Liver (tissue), 9 donors: ENCODE data around the gene KCNIP4. TPM values are rescaled to one million over a fixed set of nuclear protein-coding genes. Genes with fewer than 3 reads are reported as not detected.

ENCODE experiments used
- DNase-seq: peaks from one replicate; pipeline ENCODE4 v3.0.0-alpha.2; 2017; ENCODE audit warnings: low spot score
- H3K27ac ChIP-seq, 2 donors: one replicate each; pipeline ENCODE4 v1.7.0; 2013; ENCODE audit warnings: inconsistent platforms in 2 of 2, low read length in 2 of 2, control low read depth in 1 of 2, low read depth in 1 of 2, mild to moderate bottlenecking in 1 of 2
- H3K27me3 ChIP-seq, 4 donors: one replicate each; pipeline versions ENCODE4 v1.6.1 to v1.7.0; 2013; ENCODE audit warnings: low read length in 3 of 4, inconsistent platforms in 1 of 4, mild to moderate bottlenecking in 1 of 4, moderate library complexity in 1 of 4; ENCODE audit not compliant: control insufficient read depth in 4 of 4, insufficient read depth in 4 of 4
- H3K36me3 ChIP-seq, 4 donors: one replicate each; pipeline versions ENCODE4 v1.6.1 to v1.7.0; 2013; ENCODE audit warnings: low read length in 3 of 4, mild to moderate bottlenecking in 3 of 4, low read depth in 1 of 4, moderate library complexity in 1 of 4; ENCODE audit not compliant: control insufficient read depth in 4 of 4, insufficient read depth in 3 of 4
- H3K4me1 ChIP-seq, 4 donors: one replicate each; pipeline versions ENCODE4 v1.6.1 to v1.7.0; 2013; ENCODE audit warnings: low read length in 3 of 4, mild to moderate bottlenecking in 3 of 4, moderate library complexity in 1 of 4; ENCODE audit not compliant: control insufficient read depth in 4 of 4, insufficient read depth in 4 of 4
- H3K4me3 ChIP-seq, 3 donors: one replicate each; pipeline versions ENCODE4 v1.6.1 to v1.7.0; 2013; ENCODE audit warnings: low read length in 3 of 3, control low read depth in 1 of 3, low read depth in 1 of 3, mild to moderate bottlenecking in 1 of 3
- H3K9ac ChIP-seq, 2 donors: one replicate each; pipeline ENCODE4 v1.7.0; 2013; ENCODE audit warnings: low read length in 2 of 2, mild to moderate bottlenecking in 2 of 2, moderate library complexity in 2 of 2, control low read depth in 1 of 2, low read depth in 1 of 2
- H3K9me3 ChIP-seq, 4 donors: one replicate each; pipeline versions ENCODE4 v1.6.1 to v1.7.0; 2013; ENCODE audit warnings: low read length in 3 of 4; ENCODE audit not compliant: control insufficient read depth in 4 of 4
- EGR1 ChIP-seq, 2 donors: IDR thresholded peaks; 2 replicates each; pipeline ENCODE4 v1.6.1; 2016 to 2018; ENCODE audit warnings: antibody characterized with exemption in 2 of 2, low read depth in 2 of 2
- FOXA2 ChIP-seq: IDR thresholded peaks from 2 replicates; pipeline ENCODE4 v1.6.1; 2016; ENCODE audit warnings: antibody characterized with exemption
- GABPA ChIP-seq, 2 donors: IDR thresholded peaks in 1 of 2; conservative IDR thresholded peaks in 1 of 2; 2 replicates each; pipeline ENCODE4 v1.6.1; 2016; ENCODE audit warnings: antibody characterized with exemption in 2 of 2, mild to moderate bottlenecking in 1 of 2, moderate library complexity in 1 of 2
- HNF4G ChIP-seq: IDR thresholded peaks from 2 replicates; pipeline ENCODE4 v1.6.1; 2016; ENCODE audit warnings: antibody characterized with exemption
- JUND ChIP-seq, 2 donors: IDR thresholded peaks; 2 replicates each; pipeline ENCODE4 v1.6.1; 2016; ENCODE audit warnings: antibody characterized with exemption in 2 of 2
- MAX ChIP-seq: IDR thresholded peaks from 2 replicates; pipeline ENCODE4 v1.6.1; 2016; ENCODE audit warnings: antibody characterized with exemption
- NR2F2 ChIP-seq: IDR thresholded peaks from 2 replicates; pipeline ENCODE4 v1.6.1; 2016; ENCODE audit warnings: antibody characterized with exemption
- RAD21 ChIP-seq, 2 donors: IDR thresholded peaks; 2 replicates each; pipeline ENCODE4 v1.6.1; 2016; ENCODE audit warnings: antibody characterized with exemption in 2 of 2, mild to moderate bottlenecking in 2 of 2
- REST ChIP-seq: IDR thresholded peaks from 2 replicates; pipeline ENCODE4 v1.6.1; 2016; ENCODE audit warnings: antibody characterized with exemption, mild to moderate bottlenecking
- RXRA ChIP-seq, 2 donors: IDR thresholded peaks; 2 replicates each; pipeline ENCODE4 v1.6.1; 2017 to 2018; ENCODE audit warnings: antibody characterized with exemption in 2 of 2, mild to moderate bottlenecking in 1 of 2
- TAF1 ChIP-seq: conservative IDR thresholded peaks from 2 replicates; pipeline ENCODE4 v1.6.1; 2016; ENCODE audit warnings: antibody characterized with exemption, mild to moderate bottlenecking
- YY1 ChIP-seq: IDR thresholded peaks from 2 replicates; pipeline ENCODE4 v1.6.1; 2016; ENCODE audit warnings: antibody characterized with exemption, mild to moderate bottlenecking
- ZBTB33 ChIP-seq: IDR thresholded peaks from 2 replicates; pipeline ENCODE4 v1.6.1; 2016; ENCODE audit warnings: antibody characterized with exemption
- WGBS: extraction: QIAGEN DNeasy Blood & Tissue Kit; methylation state at CpG from one replicate; pipeline ENCODE4 v1.1.7; 2013; 5-methylcytosine and 5-hydroxymethylcytosine counted together
- polyA plus RNA-seq, 2 donors: library from polyadenylated mRNA; stranded (reverse) in 1 of 2; unstranded in 1 of 2; fragments of 200-250 nt in 1 of 2; fragments of >200 nt in 1 of 2; fragmentation: Nextera tagmentation in 1 of 2; extraction: Ambion mirVana in 1 of 2; gene quantifications; one replicate each; pipeline versions ENCODE4 v1.2.1 to v1.2.3, GENCODE V29; 2013 to 2015
- total RNA-seq, 2 donors: library from RNA; depleted of rRNA; stranded (reverse); fragments of >200 nt; gene quantifications; one replicate each; pipeline ENCODE4 v1.2.3, GENCODE V29; 2014
- TF ChIP-seq, protein P1 (sequence below): IDR thresholded peaks from 2 replicates; pipeline ENCODE4 v1.6.1; 2016; ENCODE audit warnings: antibody characterized with exemption
- TF ChIP-seq, protein P2 (sequence below): fragments of 150-350 bp; IDR thresholded peaks from 2 replicates; pipeline ENCODE4 v1.5.1; 2017; ENCODE audit warnings: improper control_type of control experiment, low read depth, low read length; ENCODE audit not compliant: missing input control
- donor health status: healthy.
- donor health status: healthy.
- donor health status: healthy.
- donor health status: healthy.
- donor health status: healthy.

Gene KCNIP4
- total and polyA plus RNA-seq, 4 donors: 0.08 to 0.14 TPM; not detected in 2

- Histone ChIP-seq H3K27me3 (no peaks in the 10 kb centered on the region), H3K27ac (no peak overlapping the region), H3K4me3 (no peak overlapping the region), H3K9me3 (no peaks in the 10 kb centered on the region), H3K4me1 (no peaks in the 10 kb centered on the region), H3K36me3 (no peaks in the 10 kb centered on the region), H3K9ac (no peak overlapping the region)
- no peak for DNase-seq
- TF ChIP-seq REST (no peak), EGR1 (IDR thresholded peaks at IDR 0.05; ENCODE audit: low read depth in 2 of 2) (no peak), YY1 (no peak), TAF1 (no peak), MAX (no peak), JUND (IDR thresholded peaks at IDR 0.05) (no peak), RAD21 (IDR thresholded peaks at IDR 0.05) (no peak), HNF4G (no peak), ZBTB33 (no peak), FOXA2 (no peak)
- TF ChIP-seq, protein P1, sequence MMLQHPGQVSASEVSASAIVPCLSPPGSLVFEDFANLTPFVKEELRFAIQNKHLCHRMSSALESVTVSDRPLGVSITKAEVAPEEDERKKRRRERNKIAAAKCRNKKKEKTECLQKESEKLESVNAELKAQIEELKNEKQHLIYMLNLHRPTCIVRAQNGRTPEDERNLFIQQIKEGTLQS: no peak
- 47% methylated on average over 1 of the region's 1 CpG for WGBS
These were observed 771.5 kb downstream of the KCNIP4 start for GRCh38 chr4:21177092-21177491.

GRCh38 chr4:21167711-21168110 is 780.9 kb downstream of the KCNIP4 start:
- Histone ChIP-seq H3K36me3 (no peaks in the 10 kb centered on the region), H3K27me3 (peaks cover 0 to 3% (median 0%) of the 10 kb centered on the region in 4 donors), H3K9me3 (no peaks in the 10 kb centered on the region), H3K4me3 (no peak overlapping the region), H3K9ac (no peak overlapping the region), H3K4me1 (no peaks in the 10 kb centered on the region), H3K27ac (no peak overlapping the region)
- TF ChIP-seq NR2F2 (no peak), ZBTB33 (no peak), GABPA (IDR thresholded peaks at IDR 0.05 in 1 of 2, conservative IDR thresholded peaks at IDR 0.05 in 1 of 2) (no peak), RXRA (IDR thresholded peaks at IDR 0.05) (no peak), JUND (IDR thresholded peaks at IDR 0.05) (no peak), YY1 (no peak)
- TF ChIP-seq, protein P2, sequence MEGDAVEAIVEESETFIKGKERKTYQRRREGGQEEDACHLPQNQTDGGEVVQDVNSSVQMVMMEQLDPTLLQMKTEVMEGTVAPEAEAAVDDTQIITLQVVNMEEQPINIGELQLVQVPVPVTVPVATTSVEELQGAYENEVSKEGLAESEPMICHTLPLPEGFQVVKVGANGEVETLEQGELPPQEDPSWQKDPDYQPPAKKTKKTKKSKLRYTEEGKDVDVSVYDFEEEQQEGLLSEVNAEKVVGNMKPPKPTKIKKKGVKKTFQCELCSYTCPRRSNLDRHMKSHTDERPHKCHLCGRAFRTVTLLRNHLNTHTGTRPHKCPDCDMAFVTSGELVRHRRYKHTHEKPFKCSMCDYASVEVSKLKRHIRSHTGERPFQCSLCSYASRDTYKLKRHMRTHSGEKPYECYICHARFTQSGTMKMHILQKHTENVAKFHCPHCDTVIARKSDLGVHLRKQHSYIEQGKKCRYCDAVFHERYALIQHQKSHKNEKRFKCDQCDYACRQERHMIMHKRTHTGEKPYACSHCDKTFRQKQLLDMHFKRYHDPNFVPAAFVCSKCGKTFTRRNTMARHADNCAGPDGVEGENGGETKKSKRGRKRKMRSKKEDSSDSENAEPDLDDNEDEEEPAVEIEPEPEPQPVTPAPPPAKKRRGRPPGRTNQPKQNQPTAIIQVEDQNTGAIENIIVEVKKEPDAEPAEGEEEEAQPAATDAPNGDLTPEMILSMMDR: no peak
- TF ChIP-seq, protein P1: no peak
- 68% methylated on average over 1 of the region's 1 CpG for WGBS
- DNase-seq: no peak
